ENCODE results near the gene COL20A1. TPM values are rescaled to one million over a fixed set of nuclear protein-coding genes. Genes with fewer than 3 reads are reported as not detected.

COL20A1 gene
- total RNA-seq, 1 donor from 2014 or later = not detected

- no peaks in the 10 kb centered on the region for H3K36me3 ChIP-seq
- H3K4me1 ChIP-seq = peaks cover 17% of the 10 kb centered on the region
- H3K4me3 ChIP-seq = no peak overlapping the region
- H3K9me3 ChIP-seq = no peaks in the 10 kb centered on the region
- no peak for DNase-seq (ENCODE audit: extremely low spot score in 2 of 2)
- no peak overlapping the region for H3K27ac ChIP-seq
- intact Hi-C loops (cut with DNase I) = no loop called here
- TF ChIP-seq CTCF (IDR thresholded peaks at IDR 0.05) (no peak), POLR2AphosphoS5 (IDR thresholded peaks at IDR 0.05; ENCODE audit: insufficient read depth in 1 of 2, low read depth in 1 of 2) (no peak), POLR2A (IDR thresholded peaks at IDR 0.05) (no peak)
- no peaks in the 10 kb centered on the region for H3K27me3 ChIP-seq
These were observed 50.8 kb downstream of the COL20A1 start for GRCh38 chr20:63343460-63344445.

- intact Hi-C loops (cut with DNase I) = no loop called here
- no peaks in the 10 kb centered on the region for H3K9me3 ChIP-seq
- no peaks in the 10 kb centered on the region for H3K36me3 ChIP-seq
- peaks cover 17% of the 10 kb centered on the region for H3K4me1 ChIP-seq
- no peaks in the 10 kb centered on the region for H3K27me3 ChIP-seq
- TF ChIP-seq POLR2A (IDR thresholded peaks at IDR 0.05) (no peak), POLR2AphosphoS5 (IDR thresholded peaks at IDR 0.05; ENCODE audit: insufficient read depth in 1 of 2, low read depth in 1 of 2) (no peak), CTCF (IDR thresholded peaks at IDR 0.05) (no peak)
- no peak overlapping the region for H3K4me3 ChIP-seq
- H3K27ac ChIP-seq = no peak overlapping the region
- DNase-seq (ENCODE audit: extremely low spot score in 2 of 2) = no peak
These were observed 51.8 kb downstream of the COL20A1 start for GRCh38 chr20:63344616-63345327.

- Histone ChIP-seq H3K27me3 (no peaks in the 10 kb centered on the region), H3K27ac (no peak overlapping the region), H3K4me1 (peaks cover 17% of the 10 kb centered on the region), H3K36me3 (no peaks in the 10 kb centered on the region), H3K9me3 (no peaks in the 10 kb centered on the region), H3K4me3 (no peak overlapping the region)
- DNase-seq (ENCODE audit: extremely low spot score in 2 of 2) = no peak
- intact Hi-C loops (cut with DNase I) = no loop called here
- TF ChIP-seq POLR2AphosphoS5 (IDR thresholded peaks at IDR 0.05; ENCODE audit: insufficient read depth in 1 of 2, low read depth in 1 of 2) = no peak
- TF ChIP-seq POLR2A (IDR thresholded peaks at IDR 0.05) = no peak
- no peak for TF ChIP-seq CTCF (IDR thresholded peaks at IDR 0.05)
These were observed 52.5 kb downstream of the COL20A1 start for GRCh38 chr20:63345328-63346100.

- Histone ChIP-seq H3K27me3 (no peaks in the 10 kb centered on the region), H3K9me3 (no peaks in the 10 kb centered on the region), H3K36me3 (no peaks in the 10 kb centered on the region), H3K27ac (no peak overlapping the region), H3K4me1 (peaks cover 17% of the 10 kb centered on the region), H3K4me3 (no peak overlapping the region)
- no peak for TF ChIP-seq POLR2AphosphoS5 (IDR thresholded peaks at IDR 0.05; ENCODE audit: insufficient read depth in 1 of 2, low read depth in 1 of 2)
- no peak for TF ChIP-seq POLR2A (IDR thresholded peaks at IDR 0.05)
- no peak for TF ChIP-seq CTCF (IDR thresholded peaks at IDR 0.05)
- intact Hi-C loops (cut with DNase I) = no loop called here
- DNase-seq (ENCODE audit: extremely low spot score in 2 of 2) = no peak
These were observed 53.4 kb downstream of the COL20A1 start for GRCh38 chr20:63346131-63347080.

Measured in vagina (tissue), 2 donors.